ENCODE results near the gene DGKH. TPM values are rescaled to one million over a fixed set of nuclear protein-coding genes. Genes with fewer than 3 reads are reported as not detected.

DGKH gene
- total and polyA plus RNA-seq, 2 experiments from 2014 or later = 3.6 to 7.2 TPM

- H3K27me3 ChIP-seq = no peaks in the 10 kb centered on the region
- H3K4me2 ChIP-seq = peak overlapping the region; percentile 71
- H3K36me3 ChIP-seq (replicated peaks; ENCODE audit: insufficient read depth, low read depth) = no peaks in the 10 kb centered on the region
- H3K9me2 ChIP-seq (replicated peaks; ENCODE audit: insufficient read depth) = no peaks in the 10 kb centered on the region
- peaks cover 33% of the 10 kb centered on the region for H3K79me2 ChIP-seq
- TF ChIP-seq CTCF (IDR thresholded peaks at IDR 0.05; ENCODE audit: poor library complexity) (no peak), EZH2 (IDR thresholded peaks at IDR 0.05; ENCODE audit: borderline replicate concordance) (no peak), EZH2phosphoT487 (IDR thresholded peaks at IDR 0.05; ENCODE audit: low read depth, severe bottlenecking, unreplicated experiment) (no peak)
- H4K20me1 ChIP-seq (ENCODE audit: insufficient read depth, poor library complexity, severe bottlenecking) = peaks cover 8% of the 10 kb centered on the region
- H3K4me1 ChIP-seq (ENCODE audit: insufficient read depth) = peaks cover 13% of the 10 kb centered on the region
- 91% methylated on average over 6 of the region's 6 CpGs for WGBS (ENCODE audit: low lambda C conversion rate, missing lambda C conversion rate)
- H3K9me3 ChIP-seq (ENCODE audit: low read depth) = no peaks in the 10 kb centered on the region
- no peak for DNase-seq (ENCODE audit: low spot score)
- peak overlapping the region; percentile 72 for H2AFZ ChIP-seq
- peak overlapping the region; percentile 32 for H3K4me3 ChIP-seq
- peak overlapping the region; percentile 79 for H3K27ac ChIP-seq
These were observed 222.4 kb downstream of the DGKH start for GRCh38 chr13:42270857-42271215.

- 6% methylated on average over 41 of the region's 57 CpGs for WGBS (ENCODE audit: low lambda C conversion rate, missing lambda C conversion rate)
- Histone ChIP-seq H3K4me1 (ENCODE audit: insufficient read depth) (peaks cover 13% of the 10 kb centered on the region), H3K9me2 (replicated peaks; ENCODE audit: insufficient read depth) (no peaks in the 10 kb centered on the region), H3K4me3 (peak overlapping the region; percentile 65), H3K4me2 (peak overlapping the region; percentile 71), H3K36me3 (replicated peaks; ENCODE audit: insufficient read depth, low read depth) (no peaks in the 10 kb centered on the region), H4K20me1 (ENCODE audit: insufficient read depth, poor library complexity, severe bottlenecking) (peaks cover 8% of the 10 kb centered on the region), H3K79me2 (peaks cover 40% of the 10 kb centered on the region), H3K27ac (peak overlapping the region; percentile 93), H2AFZ (peak overlapping the region; percentile 72), H3K9me3 (ENCODE audit: low read depth) (no peaks in the 10 kb centered on the region), H3K27me3 (no peaks in the 10 kb centered on the region)
- TF ChIP-seq CTCF (IDR thresholded peaks at IDR 0.05; ENCODE audit: poor library complexity) (no peak), EZH2 (IDR thresholded peaks at IDR 0.05; ENCODE audit: borderline replicate concordance) (no peak)
- peak; percentile 96 for DNase-seq (ENCODE audit: low spot score)
These were observed 223.1 kb downstream of the DGKH start for GRCh38 chr13:42271337-42272114.

GRCh38 chr13:42272115-42272803, 223.8 kb downstream of the DGKH start, which contains the start of gene AKAP11:
AKAP11 (plus strand) TSS chr13:42272152; CDS start chr13:42286349, 14,197 bp downstream.
- peak; percentile 73 for DNase-seq (ENCODE audit: low spot score)

More at GRCh38 chr13:42272115-42272803, 223.8 kb downstream of the DGKH start, which contains the start of gene AKAP11:
- Histone ChIP-seq H3K27me3 (no peaks in the 10 kb centered on the region), H3K4me2 (peak within 1 kb of the TSS; percentile 84), H3K4me1 (ENCODE audit: insufficient read depth) (peaks cover 13% of the 10 kb centered on the region), H3K9me3 (ENCODE audit: low read depth) (no peaks in the 10 kb centered on the region), H3K27ac (peak within 1 kb of the TSS; percentile 93), H3K36me3 (replicated peaks; ENCODE audit: insufficient read depth, low read depth) (no peaks in the 10 kb centered on the region), H4K20me1 (ENCODE audit: insufficient read depth, poor library complexity, severe bottlenecking) (peaks cover 8% of the 10 kb centered on the region), H3K4me3 (peak within 1 kb of the TSS; percentile 65), H3K9me2 (replicated peaks; ENCODE audit: insufficient read depth) (no peaks in the 10 kb centered on the region), H3K79me2 (peaks cover 45% of the 10 kb centered on the region), H2AFZ (peak within 1 kb of the TSS; percentile 73)
- TF ChIP-seq EZH2phosphoT487 (IDR thresholded peaks at IDR 0.05; ENCODE audit: low read depth, severe bottlenecking, unreplicated experiment) = no peak
- TF ChIP-seq CTCF (IDR thresholded peaks at IDR 0.05; ENCODE audit: poor library complexity) = no peak
- TF ChIP-seq EZH2 (IDR thresholded peaks at IDR 0.05; ENCODE audit: borderline replicate concordance) = no peak
- under 1% methylated on average over 42 of the region's 59 CpGs for WGBS (ENCODE audit: low lambda C conversion rate, missing lambda C conversion rate)
